Activated T-helper 1 cell treated with anti-CD3 and anti-CD28 coated beads, Interleukin-2, amount 50 U/mL, for 16 hours (primary cell): ENCODE data around the gene RAB11FIP4.

ENCODE experiments used
- DNase-seq, 2 donors: peaks; one replicate each; pipeline ENCODE4 v3.0.0-alpha.2; 2020; ENCODE audit warnings: low read depth in 1 of 2, low spot score in 1 of 2

The RAB11FIP4 gene

DNA sequence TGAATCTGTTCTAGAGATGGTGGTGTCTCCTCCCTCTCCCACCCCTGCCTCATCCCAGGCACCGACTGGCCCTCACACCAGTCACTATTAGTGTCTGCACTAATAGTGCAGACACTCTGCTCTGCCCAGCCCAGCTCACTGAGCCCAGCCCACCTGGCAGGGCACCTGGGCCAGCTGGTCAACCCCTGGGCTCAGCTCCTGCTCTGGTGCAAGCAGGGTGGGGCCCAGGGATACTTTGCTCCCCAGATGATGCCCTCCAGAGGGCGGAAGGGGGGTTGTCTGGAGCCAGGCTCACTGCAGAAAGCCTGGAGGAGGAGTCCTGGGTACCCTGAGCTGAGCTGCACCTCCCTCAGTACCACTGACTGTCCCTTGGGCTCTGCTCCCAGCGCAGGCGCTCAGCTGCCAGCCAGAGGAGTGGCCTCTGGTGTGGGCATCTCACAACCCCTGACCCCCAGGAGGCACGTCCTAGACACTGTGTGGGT is 14.5 kb downstream of the RAB11FIP4 start:
- DNase-seq: no peak

- no peak for DNase-seq
Observed at GRCh38 chr17:31408586-31408985, 17.1 kb downstream of the RAB11FIP4 start.

DNA sequence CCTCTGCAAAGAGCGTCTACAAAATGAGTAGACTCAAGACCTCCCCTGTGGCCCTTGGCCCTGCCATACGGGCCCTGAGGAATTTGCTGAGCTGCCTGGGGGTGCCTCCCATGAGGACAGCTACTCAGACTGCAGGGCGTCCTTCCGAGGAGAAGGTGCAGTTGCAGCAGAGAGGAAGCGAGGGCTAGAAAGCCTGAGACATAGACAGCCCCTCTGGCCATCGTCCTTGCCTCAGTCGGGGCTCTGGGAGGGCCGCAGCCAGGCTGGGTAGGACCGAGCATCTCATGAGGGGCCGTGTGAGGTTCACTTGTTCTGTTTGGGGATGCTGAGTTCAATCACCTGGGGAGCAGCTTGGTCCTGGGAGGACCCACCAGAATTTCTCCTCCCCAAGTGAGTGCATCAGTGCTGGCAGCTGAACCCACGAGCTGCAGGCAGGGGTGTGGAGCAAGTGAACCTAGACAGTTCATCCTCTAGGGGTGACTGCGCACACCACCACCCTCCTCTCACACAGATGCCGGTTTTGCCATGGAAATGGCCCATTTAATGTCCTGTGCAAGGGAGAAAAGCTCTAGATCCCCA is 20.3 kb downstream of the RAB11FIP4 start:
- no peak for DNase-seq

- no peak for DNase-seq
Observed at GRCh38 chr17:31412511-31412910, 21.0 kb downstream of the RAB11FIP4 start.

DNA sequence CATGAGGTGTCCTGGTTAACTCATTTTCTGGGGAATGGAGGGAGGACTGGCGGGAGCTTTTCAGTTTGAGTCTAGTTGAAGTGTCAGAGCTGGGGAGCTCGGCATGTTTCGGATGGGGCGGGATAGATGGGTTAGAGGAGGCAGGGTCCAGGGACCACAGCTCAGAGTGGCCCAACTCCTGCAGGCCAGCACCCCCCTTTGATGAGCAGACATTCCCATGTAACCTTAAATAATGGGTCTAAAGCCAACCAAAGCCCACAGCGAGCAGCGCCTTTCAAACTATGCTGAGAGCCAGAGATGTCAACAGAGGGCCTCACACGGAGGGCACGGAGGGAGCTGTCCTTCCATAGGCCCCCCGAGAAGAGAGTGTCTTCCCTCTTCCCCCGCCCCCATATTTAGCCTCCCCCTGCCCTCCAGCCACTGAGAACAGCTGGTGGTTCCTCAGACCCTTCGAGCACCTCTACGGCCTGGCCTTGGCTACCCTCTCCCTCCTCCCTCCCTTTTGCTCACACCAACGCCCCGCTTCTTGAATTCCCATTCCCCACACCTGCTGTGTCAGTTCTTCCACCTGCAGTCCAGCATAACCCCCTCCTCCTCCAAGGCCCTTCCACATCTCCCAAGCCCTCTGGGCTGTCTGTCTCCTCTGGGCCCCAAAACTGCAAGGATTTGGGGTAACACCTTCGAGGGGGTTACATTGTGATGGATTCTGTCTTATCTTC is 21.8 kb downstream of the RAB11FIP4 start:
- DNase-seq: no peak

DNA sequence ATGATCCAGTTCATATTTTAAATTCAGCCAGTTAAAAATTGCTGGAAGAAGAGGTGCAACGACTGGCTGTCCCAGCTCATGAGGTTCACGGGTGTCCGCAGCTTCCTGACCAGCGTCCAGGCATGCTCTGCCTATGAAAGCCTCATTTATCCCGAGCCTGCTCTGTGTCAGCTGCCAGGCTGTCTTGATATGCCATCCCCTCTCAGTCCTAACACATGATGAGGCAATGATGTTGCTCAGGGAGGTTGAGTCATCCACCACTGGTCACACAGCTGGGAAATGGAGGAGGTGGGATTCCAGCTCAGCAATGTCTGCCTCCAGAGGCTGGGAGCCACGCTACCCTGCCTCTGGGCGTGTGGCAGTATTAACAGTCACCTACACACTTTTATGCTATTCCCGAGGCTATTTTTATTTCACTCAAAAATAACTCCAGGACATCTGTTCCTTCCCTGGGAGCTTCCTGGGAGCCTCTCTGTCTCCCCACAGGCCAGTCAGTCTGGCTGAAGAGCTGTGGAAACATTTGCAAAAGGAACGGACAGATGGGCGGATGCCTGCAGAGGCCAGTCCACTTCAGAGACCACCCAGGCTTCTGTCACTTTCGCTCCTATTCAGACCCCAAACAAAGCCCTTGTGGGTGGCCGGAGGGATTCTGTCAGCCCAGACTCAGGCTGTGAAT is 22.5 kb downstream of the RAB11FIP4 start:
- no peak for DNase-seq

DNA sequence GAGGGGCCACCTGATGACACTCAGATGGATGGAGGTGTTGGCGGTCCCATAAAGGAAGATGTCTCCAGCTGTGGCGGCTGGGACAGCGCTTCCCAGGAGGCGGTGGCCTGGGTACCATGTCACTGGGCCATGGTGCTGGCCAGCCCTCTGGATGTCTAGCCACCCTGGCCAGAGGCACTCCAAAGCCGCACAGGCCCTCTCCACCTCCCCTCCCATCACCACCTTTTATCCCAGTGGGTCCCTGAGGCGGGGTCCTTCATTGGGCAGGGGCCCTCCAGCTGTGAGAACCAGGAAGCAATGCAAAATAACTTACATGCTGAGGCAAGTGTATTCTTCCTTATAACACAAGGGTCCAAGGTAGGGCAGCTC is 23.1 kb downstream of the RAB11FIP4 start:
- no peak for DNase-seq

GRCh38 chr17:31415004-31415454 is 23.6 kb downstream of the RAB11FIP4 start:
- DNase-seq: no peak

DNA sequence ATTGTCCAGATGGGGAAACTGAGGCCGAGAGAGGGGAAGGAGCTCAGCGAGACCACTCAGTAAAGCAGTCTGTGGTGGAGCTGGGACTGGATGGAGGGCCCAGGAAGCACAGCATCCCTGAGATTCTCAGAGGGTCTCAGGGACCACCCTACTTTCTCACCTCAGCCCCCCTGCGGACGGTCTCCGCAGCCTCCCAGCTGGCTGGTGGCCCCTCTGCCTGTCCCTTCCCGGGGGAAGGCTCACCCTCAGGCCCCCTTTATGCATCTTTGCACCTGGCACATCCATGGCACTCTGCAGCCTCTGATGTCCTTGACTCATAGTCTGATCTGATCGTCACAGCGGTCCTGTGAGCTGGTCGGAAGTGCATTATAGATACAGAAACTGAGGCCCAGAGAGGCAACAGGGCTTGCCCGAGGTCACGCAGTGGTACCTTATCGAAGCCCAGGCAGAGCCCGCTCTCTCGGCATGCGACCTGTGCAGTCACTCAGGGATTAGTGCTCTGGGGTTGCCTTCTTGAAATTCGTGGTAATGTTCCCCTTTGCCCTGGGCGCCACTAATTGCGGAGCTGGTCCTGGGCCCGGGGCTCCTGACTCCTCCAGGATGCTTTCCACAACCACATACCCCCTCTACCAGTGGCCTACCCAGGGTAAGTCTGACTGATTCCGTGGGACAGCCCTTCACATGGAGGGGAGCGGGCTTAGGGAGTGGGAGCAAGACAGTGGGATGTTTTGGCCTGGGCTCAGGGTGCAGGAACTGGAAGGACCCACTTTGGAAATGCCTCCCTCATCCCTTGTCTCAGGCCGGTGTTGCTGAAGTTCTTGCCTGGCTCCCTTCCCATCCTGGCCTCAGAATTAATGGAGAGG is 24.4 kb downstream of the RAB11FIP4 start:
- DNase-seq: no peak

DNA sequence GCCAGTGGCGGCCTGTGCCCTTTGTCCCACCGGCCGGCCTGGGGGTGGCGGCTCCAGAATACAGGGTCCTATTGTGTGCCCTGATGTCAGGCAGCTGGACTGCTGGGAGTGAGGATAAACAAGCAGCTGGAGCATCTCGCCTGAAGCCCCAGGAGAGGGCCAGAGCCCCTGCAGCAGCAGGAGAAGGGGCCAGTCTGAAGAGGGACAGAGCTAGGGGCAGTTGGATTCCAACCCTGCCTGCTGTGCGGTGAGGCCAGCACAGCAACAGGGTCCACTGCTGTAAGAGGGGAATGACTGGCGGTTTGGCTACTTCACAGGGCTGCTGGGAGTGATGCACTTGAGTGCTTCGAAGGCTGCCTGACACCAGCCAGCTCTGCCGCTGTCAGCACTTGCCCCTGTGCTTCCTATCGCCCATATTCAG is 25.0 kb downstream of the RAB11FIP4 start:
- no peak for DNase-seq

DNA sequence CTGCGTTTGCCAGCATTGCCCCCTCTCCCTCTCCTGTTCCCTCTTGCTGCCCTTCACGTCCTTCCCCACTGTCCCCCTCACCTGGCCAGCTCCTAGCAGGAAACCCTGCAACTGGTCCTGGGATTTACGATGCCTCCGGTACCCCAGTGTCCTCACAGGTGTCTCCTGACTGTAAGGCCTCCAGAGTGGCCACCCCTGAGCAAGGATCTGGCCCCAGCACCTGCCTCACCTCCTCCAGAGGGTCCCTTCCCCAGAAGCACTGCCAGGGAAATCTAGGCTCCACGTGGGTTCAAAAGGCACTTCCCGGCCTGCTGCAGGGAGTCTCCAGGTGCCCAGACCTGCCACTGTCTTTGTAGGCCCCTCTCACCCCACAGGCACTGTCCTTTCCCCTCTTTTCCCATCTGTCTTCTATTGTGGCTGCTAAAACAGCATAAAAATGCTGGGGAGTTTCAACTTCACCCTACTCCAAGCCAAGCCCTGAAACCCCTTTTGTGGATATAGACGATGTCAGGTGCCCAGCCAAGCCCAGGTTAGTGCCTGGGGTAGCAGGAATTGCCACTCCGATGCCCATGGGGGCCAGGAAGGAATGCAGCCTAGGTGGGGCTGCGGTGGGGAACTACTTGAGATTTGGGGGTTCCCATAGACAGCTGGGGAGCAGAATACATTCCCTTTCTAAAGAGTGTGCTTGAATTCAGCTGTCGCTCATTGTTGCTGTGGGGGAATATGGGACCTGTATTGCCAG is 25.7 kb downstream of the RAB11FIP4 start:
- no peak for DNase-seq

- no peak for DNase-seq
Observed at GRCh38 chr17:31418773-31419350, 27.4 kb downstream of the RAB11FIP4 start.

GRCh38 chr17:31422443-31422842 is 31.0 kb downstream of the RAB11FIP4 start:
- DNase-seq: no peak

GRCh38 chr17:31424944-31425281 is 33.4 kb downstream of the RAB11FIP4 start:
- DNase-seq: no peak

GRCh38 chr17:31425282-31426040 is 34.0 kb downstream of the RAB11FIP4 start:
- no peak for DNase-seq

- DNase-seq: no peak
Observed at GRCh38 chr17:31427684-31428083, 36.2 kb downstream of the RAB11FIP4 start.

DNA sequence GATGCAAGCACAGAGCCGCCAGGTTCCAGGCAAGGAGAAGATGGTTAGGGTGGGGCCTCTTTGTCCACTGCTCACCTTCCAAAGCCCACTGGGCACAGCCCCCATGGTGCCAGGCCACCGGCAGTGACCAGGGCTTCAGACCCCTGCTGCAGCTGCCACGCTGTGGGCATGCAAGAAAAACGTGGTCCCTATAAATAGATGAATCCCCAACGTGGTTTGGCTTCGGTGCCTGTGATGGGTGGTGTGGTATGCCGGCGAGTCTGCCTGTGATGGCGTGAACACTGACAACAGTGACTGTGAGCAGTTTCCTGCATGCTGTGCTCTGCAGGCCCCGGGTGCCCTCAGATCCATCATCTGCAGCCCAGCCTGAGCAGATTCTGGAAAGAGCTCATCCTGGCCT is 36.6 kb downstream of the RAB11FIP4 start:
- DNase-seq: no peak

GRCh38 chr17:31428512-31428911 is 37.0 kb downstream of the RAB11FIP4 start:
- no peak for DNase-seq

- DNase-seq: no peak
Observed at GRCh38 chr17:31431098-31431851, 39.8 kb downstream of the RAB11FIP4 start.
